HG02973 (cell line): ENCODE measurements around the gene SEPTIN3.
"Not testable (repeated sequence)": the region's sequence is repeated elsewhere in the genome, so short reads cannot be mapped to it uniquely, and the experiment has no call there.

Experiments
- ATAC-seq: cut with Tn5 transposase; IDR thresholded peaks from one replicate; pipeline ENCODE4 v1.9.1; 2021; ENCODE audit warnings: moderate library complexity; ENCODE audit not compliant: unreplicated experiment

Gene SEPTIN3

DNA sequence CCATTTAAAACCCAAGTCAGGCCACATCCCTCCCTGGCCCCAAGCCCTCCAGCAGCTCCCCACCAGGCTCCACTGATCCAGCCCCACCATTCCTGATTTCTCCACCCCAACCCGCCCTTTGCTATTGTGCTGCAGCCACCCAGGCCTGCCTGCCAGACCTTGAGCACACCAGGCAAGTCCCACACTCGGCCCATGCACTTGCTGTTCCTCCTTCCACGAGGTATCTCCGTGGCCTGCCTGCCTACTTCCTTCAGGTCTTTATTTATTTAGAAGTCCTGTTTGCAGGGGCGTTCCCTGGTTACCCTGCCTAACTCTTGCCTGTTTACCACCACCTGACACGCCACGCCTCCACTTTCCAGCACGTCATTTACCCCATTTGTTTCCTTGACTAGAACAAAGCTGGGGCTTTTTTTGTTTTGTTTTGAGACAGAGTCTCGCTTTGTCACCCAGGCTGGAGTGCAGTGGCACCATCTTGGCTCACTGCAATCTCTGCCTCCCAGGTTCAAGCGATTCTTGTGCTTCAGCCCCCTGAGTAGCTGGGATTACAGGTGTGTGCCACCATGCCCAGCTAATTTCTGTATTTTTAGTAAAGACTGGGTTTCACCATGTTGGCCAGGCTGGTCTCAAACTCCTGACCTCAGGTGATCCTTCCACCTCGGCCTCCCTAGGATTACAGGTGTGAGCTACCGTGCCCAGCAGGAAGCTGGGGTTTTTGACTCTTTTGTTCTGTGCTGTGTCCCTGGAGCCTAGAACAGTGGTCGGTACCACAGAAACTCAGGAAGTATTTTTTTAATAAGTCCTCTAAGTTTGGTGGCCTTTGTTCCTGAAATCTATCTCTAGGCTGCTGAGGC is 29.0 kb upstream of the SEPTIN3 start:
- ATAC-seq: peak; percentile 53

DNA sequence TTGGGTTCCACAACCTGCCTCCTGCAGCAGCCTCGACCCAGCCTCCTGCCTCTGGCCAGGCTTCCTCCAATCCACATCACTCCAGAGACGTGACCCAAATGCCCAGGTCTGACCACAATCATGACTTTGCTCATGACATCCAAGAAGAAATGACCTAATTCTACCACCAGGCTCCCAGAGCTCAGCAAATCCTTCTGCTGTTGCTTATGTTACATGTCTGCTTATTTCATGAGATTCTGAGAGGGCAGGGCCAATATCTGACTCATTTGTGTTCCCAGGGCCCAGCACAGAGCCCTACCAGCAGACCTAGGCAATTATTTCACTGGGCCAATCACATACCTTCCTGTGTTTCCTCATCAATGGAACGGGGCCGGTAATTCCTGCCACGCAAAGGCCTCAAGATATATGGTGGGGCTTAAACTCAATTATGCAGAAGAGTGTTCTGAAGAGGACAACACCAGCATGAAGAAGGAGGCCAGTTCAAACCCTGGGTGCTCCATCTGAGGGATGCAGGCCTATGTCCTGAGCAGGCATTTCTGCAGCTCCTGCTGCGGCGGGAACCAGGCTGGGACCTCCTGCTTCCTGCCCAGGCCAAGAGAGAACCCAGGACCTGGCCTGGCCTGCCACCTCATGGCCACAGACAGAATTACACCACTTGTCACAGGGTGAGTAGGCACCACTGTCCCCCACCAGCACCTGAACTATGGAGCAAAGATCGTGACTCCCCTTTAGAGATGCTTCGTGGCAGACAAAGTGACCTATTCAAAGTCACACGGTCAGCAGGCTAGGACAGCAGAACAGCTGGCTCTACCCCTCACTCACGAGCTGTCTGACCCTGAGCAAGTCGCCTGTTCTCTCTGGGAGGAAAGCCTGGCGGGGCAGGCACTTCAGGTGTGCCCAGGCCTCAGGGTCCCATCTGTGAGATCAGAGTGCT is 28.1 kb upstream of the SEPTIN3 start:
- ATAC-seq: peak; percentile 28

DNA sequence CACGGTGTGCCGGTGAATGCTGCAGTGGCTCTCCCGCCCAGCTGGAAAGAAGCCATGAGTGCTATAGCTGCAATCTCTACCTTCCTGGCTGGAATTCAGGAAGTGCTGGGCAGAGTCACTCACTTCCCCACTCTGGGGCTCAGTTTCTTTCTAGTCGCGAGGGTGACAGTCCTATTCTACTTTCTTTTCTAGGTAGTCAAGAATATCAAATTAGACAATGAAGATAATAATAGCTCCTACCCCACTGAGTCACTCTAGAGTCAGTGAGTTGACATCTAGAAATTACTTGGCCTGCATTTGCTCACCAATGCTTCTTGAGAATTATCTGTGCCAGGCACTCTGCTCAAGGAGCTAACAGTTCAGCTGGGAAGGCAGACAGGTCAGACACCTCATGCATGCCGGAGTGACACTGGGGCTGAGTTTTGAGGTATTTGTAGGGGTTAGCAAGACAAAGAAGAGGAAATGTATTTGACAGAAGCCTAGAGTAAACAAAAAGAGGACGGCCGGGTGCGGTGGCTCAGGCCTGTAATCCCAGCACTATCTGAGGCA is 25.5 kb upstream of the SEPTIN3 start:
- ATAC-seq: no peak

DNA sequence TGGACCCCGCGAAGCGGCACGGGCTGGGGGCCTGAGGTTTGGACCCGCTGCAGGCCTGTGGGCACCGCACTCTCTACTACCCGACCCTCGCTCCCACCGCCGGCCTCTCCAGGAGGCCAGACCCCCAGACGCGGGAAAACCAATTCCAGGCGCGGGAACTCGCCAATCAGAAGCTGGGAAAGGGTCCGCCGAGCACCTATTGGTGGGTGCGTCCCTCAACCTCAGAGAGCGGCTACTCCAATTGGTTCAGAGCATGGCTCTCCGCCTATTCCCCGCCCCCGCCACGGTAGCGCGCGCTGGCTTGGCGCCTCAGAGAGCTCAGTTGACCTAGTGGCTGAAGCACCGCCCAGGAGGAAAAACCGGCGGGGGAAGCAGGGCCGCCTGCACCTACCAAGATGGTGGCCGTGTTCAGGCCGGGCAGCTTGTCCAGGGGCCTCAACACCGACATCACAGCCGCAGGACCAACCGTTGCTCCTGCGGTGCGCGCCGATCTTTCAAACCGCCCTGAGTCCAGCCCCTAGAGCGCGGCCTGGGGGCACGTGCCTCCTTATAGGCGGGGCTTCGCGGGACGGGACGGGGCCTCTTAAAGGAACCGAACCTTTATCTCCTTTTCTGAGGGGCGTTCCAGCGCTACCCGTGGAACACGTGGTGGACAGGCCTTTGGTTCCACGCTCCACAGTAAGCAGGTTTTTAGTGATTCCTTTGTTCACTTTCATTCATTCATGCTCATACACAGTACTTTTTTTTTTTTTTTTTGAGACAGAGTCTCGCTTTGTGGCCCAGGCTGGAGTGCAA is 22.4 kb upstream of the SEPTIN3 start, which contains the start of gene CENPM:
Gene CENPM, minus strand, starts transcription at position 524 of the 795 bp plus-strand sequence. Its CDS starts 76 bp downstream, at position 448.
- peak; percentile 69 for ATAC-seq

DNA sequence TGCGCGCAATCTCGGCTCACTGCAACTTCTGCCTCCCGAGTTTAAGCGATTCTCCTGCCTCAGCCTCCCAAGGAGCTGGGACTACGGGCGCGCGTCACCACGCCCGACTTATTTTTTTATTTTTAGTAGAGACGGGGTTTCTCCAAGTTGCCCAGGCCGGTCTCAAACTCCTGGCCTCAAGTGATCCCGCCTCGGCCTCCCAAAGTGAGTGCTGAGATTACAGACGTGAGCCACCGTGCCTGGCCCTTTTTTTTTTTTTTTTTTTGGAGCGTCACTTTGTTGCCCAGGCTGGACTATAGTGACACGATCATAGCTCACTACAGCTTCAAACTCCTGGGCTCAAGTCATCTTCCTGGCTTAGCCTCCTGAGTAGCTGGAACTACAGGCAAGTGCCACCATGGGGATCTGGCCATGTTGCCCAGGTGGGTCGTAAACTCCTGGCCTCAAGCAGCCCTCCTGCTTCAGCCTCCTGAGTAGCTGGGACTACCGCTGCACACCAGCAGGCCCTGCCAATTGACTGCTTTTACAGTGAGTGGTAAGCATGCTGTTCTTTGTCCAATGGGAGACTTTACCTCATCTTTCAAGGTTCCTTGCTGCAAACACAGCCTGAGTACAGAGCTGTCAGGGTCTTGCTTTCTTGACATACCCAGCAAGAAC is 21.7 kb upstream of the SEPTIN3 start:
- ATAC-seq: no peak

DNA sequence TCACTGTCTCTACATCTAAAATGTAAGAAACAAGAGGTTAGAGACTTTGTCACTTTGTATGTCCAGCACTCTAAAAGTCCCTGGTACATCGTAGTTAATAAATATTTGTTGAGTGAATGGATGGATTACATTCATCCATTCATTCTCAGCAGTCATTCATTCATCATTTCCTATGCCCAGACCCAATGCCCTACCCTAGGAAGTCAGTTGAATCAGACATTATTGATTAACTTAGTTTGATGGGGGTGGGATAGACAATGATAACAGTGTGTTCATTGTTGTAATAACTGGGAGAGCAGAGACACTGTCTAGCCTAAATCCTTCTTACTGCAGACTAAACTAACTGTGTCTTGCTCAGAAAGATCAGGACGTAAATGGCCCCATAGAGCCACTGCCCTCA is 21.1 kb upstream of the SEPTIN3 start:
- no peak for ATAC-seq

DNA sequence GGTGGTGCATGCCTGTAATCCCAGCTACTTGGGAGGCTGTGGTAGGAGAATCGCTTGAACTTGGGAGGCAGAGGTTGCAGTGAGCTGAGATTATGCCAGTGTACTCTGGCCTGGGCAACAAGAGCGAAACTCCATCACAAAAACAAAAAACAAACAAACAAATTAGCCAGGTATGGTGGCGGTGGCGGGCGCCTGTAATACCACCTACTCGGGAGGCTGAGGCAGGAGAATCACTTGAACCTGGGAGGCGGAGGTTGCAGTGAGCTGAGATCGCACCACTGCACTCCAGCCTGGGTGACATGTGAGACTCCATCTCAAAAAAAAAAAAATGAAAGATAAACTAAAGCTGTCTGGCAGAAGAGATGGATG is 20.3 kb upstream of the SEPTIN3 start:
- not testable (repeated sequence) for ATAC-seq

DNA sequence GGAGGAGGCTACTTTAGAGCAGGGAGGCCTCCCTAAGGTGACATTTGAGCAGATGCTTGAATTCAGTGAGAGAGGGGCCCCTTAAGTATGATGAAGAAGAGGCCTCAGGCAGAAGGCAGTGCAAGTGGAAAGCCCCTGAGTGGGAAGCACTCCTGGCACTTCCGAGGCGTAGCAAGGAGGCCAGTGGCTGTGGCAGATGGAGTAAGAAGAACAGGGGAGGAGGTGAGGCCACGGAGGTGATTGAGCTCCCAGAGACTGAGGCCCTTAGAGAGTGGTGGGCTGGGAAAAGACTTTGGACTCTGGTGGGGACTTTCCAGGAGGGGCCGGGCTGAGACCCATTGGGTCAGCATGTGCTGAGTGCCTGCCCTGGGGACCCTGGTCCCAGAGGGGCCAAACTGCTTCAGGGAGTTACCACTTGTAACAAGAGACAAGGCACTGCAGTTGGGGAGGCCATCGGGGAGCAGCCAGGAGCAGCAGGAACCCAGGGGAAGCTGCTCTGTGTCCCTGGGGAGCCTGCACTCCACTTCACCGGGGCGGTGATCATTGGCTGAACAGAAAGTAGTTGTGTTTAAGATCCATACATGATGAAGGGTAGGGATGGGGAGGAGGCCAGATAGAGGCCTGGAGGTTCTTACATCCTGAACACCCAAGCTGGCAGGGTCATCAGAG is 19.8 kb upstream of the SEPTIN3 start:
- ATAC-seq: no peak

DNA sequence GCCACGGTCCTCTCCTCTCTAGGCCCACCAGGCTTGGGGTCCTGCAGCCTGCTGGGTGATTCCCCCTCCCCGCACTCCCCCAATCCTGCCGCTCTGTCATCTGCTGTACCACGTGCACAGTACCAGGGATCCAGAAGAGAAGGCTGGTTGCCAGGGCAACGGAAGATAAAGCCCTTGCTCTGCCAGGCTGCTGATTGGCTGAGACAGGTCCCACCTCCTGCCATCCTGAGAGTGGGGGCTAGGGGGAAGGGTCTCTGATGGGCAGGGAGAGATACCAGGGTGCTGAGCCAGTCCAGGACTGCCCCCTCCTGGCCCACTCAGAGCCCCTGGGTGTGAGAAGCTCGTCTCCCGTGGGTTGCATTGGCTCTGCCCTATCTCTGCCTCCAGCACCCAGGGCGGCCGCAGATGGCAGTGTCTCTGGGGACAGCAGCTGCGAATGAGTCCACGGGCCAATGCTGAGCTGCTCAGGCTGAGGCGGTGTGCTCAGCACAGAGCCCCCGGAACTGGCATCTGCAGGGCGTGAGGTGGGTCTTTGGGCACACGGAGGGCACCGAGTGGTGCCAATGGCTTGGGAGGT is 17.3 kb upstream of the SEPTIN3 start, which contains the start of gene SMIM45:
Gene SMIM45, plus strand, starts transcription at position 253 of the 577 bp plus-strand sequence.
- no peak for ATAC-seq

DNA sequence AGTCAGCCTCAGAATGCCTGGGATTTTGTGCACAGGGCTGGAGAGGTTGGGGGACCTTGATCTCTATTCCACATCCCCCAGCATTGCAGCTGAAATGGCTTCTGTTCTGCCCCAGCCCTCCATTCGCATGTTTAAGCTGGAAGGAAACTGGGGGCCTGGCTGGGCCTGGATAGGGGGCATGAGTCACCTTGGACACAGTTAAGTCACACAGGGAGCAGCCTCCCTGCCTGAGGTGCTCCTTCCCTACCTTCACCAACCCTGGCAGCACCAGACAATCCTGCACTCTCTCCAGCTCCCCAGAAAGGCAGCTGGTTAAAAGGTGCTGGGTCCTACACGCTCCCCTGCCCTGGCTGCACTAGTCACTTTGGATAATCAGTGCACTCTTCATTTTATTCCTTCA is 16.5 kb upstream of the SEPTIN3 start:
- ATAC-seq: no peak

DNA sequence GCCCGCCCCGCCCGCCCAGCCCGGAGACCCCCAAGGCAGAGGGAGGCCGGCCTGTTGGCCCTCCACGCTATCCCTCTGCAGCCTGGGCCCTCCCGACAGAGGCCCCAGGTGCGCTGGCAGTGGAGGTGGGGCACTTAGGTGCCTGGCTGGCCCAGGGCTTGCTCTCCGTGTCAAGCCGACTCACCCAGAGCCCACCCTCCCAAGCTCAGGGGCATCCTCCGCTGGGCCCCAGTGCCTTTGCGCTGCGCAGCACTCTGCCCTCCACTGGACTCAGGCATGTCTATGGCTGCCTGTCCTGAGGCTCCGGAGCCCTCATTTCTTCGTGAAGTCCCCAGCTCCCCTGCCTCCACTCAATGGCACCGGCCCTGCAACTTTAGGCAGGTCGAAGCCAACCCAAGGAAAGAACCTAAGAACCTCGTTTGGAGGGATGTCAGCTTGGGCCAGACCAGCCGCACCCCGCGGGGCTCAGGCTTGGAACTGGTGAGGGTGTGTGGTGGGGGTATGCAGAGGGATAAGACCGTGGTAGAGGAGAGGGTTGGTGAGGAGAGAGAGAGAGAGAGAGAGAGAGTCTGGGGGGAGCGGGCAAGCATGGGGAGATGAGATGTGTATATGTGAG is 11.2 kb upstream of the SEPTIN3 start:
- ATAC-seq: no peak

DNA sequence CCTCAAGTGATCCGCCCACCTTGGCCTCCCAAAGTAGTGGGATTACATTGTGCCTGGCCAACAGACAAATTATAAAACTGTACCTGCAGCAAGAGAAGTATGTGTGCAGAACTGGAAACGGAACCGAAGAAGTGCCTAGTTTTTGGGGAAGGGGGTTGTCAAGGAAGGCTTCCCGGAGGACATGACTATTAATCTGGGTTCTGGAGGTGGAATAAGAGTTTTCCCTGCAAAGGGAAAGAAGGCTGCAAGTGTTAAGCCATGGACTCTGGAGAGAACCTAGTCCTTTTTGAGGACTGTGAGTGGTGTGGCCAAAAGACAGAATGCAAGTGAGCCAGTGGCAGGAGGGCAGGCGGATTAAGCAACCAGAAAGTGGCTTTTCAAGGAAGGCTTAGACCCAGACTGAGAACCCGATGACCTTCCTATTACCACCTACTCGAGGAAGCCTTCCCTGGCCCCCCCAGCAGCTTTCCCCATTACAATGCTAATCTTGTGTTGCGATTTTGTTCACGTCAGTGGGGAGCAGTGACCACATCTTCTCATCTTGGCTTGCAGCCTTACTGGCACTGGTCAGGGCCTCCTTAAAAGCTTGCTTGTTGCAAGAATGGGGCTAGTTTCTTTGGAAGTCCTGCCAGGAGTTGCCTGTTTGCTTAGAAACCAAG is 5.7 kb upstream of the SEPTIN3 start:
- ATAC-seq: no peak

DNA sequence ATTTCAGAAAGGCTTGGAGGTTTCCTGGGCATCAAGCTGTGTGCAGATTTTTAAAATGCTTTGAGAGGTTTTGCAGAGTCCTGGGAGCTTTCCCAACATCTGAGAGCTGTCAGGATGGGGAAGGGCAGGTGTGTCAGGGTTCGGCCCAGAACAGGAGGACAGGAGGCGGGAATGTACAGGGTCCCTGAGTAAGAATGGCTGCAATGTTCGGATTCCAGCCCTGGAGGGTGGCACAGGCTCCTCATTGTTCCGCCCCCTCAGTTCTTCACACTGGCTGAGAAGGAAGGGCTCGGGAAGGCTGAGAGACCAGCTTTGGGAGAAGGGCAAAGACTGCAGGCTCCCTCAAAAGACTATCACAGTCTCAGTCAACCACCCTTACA is 5.1 kb upstream of the SEPTIN3 start:
- ATAC-seq: no peak

DNA sequence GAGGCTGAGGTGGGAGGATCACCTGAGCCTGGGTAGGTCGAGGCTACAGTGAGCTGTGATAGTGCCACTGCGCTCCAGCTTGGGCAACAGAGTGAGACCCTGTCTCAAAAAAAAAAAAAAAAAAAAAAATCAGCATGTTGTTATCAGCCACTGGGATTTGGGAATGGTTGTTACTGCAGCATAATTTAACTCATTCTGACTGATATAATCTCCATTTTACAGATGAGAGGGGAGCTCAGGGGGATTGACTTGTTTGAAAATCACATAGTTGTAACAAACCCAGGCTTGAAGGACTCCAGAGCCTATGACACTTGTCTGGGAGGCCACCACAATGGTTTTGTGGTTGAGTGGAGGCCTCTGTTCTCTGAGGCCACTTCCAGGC is 3.0 kb upstream of the SEPTIN3 start:
- ATAC-seq: no peak

DNA sequence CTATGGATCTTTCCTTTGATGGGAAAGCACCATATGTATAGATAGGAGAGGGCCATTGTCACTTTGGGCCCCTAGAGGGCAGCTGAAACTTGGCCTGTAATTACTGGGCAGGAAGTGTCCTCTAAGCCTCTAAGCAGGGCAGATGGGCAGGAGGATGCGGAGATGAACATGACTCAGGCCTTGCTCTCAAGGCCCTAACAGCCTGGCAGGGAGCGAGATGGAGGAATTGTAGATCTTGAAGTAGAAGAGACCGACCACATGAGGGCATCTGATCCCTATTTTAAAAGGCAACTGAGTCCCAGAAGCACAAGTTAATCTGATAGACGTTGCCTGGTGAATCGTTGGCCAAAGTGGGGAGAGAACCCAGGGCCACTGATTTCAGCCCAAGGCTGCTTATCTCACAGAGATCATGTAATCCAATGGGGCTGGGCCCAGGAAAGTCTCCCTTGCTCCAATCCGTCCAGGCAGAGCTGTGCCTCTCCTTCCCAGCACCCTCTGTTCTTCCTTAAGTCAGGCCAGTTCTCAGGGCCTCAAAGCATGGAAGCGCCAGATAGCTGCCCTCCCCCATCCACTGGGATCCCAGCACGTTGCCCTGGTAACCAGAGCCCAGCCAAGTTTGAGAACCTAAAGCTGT is 2.5 kb upstream of the SEPTIN3 start:
- ATAC-seq: no peak

DNA sequence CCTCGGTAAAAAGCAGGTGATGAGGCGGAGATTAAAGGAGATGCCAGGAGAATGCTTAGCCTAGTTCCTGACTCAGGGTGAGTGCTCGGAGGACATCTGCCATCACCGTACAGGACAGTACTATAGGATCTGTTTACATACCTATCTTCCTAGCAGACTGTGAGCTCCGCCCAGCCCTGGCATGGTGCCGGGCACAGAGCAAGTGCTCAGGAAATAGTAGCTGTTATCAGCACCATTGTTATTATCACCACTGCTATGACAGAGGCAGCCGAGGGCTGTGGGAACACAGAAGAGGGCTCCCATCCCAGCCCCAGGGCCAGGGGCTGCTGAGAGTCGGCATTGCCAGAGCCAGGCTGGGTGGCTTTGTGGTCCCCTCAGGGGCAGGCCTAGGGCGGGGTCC is 642 bp upstream of the SEPTIN3 start:
- no peak for ATAC-seq

DNA sequence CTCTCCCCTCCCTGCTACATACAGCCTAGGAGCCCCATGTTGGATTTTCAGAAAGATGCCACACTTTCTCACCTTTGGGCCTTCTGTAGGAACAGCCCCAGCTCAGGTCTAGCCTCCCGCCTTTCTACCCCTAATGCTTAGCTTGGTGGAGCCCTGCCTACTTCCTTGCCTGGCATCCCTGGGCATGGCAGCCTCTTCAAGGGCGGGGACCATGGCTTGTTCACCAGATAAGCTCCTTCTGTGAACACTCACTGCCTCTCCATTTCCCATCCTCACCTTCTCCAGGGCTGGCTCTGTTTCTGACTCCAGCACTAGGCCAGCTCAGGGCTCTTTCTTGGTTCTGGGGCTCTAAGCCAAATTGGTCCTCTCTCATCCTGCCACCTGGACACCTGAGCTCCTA is 1.4 kb downstream of the SEPTIN3 start:
- no peak for ATAC-seq

DNA sequence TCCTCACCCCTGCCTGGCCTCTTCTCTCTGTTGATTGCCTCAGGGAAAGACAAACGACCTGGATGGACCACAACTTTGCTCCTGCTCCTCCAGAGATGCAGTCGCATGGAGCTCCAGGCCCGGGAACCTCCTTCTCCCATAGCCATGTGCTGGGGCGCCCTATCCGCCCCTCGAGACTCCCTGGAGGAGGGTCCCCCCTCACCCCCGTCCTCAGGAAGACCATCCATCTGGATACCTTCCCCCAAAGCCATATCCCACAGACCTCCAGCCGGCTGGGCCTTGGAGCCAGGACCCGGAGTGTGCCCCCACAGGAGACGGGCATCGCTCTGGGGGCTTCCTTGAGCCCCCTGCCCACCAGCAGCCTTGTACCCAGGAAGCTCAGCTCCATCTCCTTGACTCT is 2.2 kb downstream of the SEPTIN3 start:
- no peak for ATAC-seq
